HCT116 (cell line): ENCODE data around the gene CFAP97D1. TPM values are rescaled to one million over a fixed set of nuclear protein-coding genes. Genes with fewer than 3 reads are reported as not detected.

Source experiments
- ATAC-seq: fragments of 200-7000 bp; cut with Tn5 transposase; 2 replicates; pipeline ENCODE4 v1.9.1; 2020; ENCODE audit warnings: mild to moderate bottlenecking, moderate library complexity
- BruUV-seq: library from RNA; stranded (reverse); fragments of 400-500 nt; replicated peaks from 2 replicates; lab custom pipeline; 2021; lab: Mats Ljungman, UMichigan
- CTCF ChIA-PET: fragments of 300-600 bp; sonication (Branson Sonifier 250); formaldehyde crosslinking; loops from one replicate; lab custom pipeline; 2021; ENCODE audit warnings: antibody characterized with exemption; lab: Charles Lee
- POLR2A ChIA-PET: fragments of 300-600, 350-600 bp; sonication (Branson Sonifier 250); formaldehyde crosslinking; loops from one replicate; lab custom pipeline; 2021; ENCODE audit warnings: antibody characterized with exemption; lab: Charles Lee
- RAD21 ChIA-PET, 2 experiments: fragments of 300-600 bp; sonication (Branson Sonifier 250); formaldehyde crosslinking; loops; one replicate each; lab custom pipeline; 2023; ENCODE audit warnings: low total read pairs in 2 of 2; ENCODE audit not compliant: uncharacterized antibody in 2 of 2, unreplicated experiment in 2 of 2, low non-redundant PET in 1 of 2; lab: Charles Lee
- DNase-seq: peaks from one replicate; pipeline ENCODE4 v3.0.0-alpha.2; 2010; ENCODE audit warnings: low read depth, low spot score
- H2AFZ ChIP-seq: fragments of 200-600 bp; shearing (Covaris generic), sonication (generic); 2 replicates; pipeline ENCODE4 v1.6.1; 2017; ENCODE audit warnings: low read depth, mixed run types, mixed read lengths, antibody characterized with exemption, low read length; ENCODE audit not compliant: poor library complexity, severe bottlenecking
- H3K27ac ChIP-seq: 2 replicates; pipeline ENCODE4 v1.5.1; 2012; ENCODE audit warnings: low read depth, low read length
- H3K27me3 ChIP-seq: fragments of 200-600 bp; sonication (generic); 2 replicates; pipeline ENCODE4 v1.6.1; 2016; ENCODE audit warnings: mixed run types, low read length, mixed read lengths; ENCODE audit not compliant: insufficient read depth
- H3K36me3 ChIP-seq, 2 experiments: fragments of 200-500 bp in 1 of 2; fragments of 200-600 bp in 1 of 2; sonication (Bioruptor generic) in 1 of 2; sonication (generic) in 1 of 2; 2 replicates each; pipeline versions ENCODE4 v1.5.1 to v1.6.1; 2014 to 2016; ENCODE audit warnings: low read length in 2 of 2, inconsistent platforms in 1 of 2, mixed read lengths in 1 of 2, mixed run types in 1 of 2; ENCODE audit not compliant: insufficient read depth in 2 of 2, control insufficient read depth in 1 of 2
- H3K4me1 ChIP-seq, 2 experiments: fragments of 200-600 bp in 1 of 2; sonication (generic) in 1 of 2; 2 replicates each; pipeline versions ENCODE4 v1.5.1 to v1.6.1; 2012 to 2017; ENCODE audit warnings: low read length in 2 of 2, inconsistent platforms in 1 of 2, mild to moderate bottlenecking in 1 of 2, mixed read lengths in 1 of 2, mixed run types in 1 of 2, moderate library complexity in 1 of 2; ENCODE audit not compliant: insufficient read depth in 2 of 2, control insufficient read depth in 1 of 2
- H3K4me2 ChIP-seq: fragments of 200-600 bp; sonication (generic); 2 replicates; pipeline ENCODE4 v1.6.1; 2017; ENCODE audit warnings: mixed run types, low read length, mixed read lengths
- H3K4me3 ChIP-seq, 2 experiments: fragments of 200-600 bp in 1 of 2; sonication (generic) in 1 of 2; replicated peaks in 1 of 2; 2 replicates each; pipeline ENCODE4 v1.5.1; 2011 to 2016; ENCODE audit warnings: low read length in 2 of 2, control low read depth in 1 of 2, low read depth in 1 of 2, mild to moderate bottlenecking in 1 of 2, mixed read lengths in 1 of 2, mixed run types in 1 of 2
- H3K79me2 ChIP-seq: fragments of 200-600 bp; sonication (generic); 2 replicates; pipeline ENCODE4 v1.6.1; 2017; ENCODE audit warnings: mild to moderate bottlenecking, mixed run types, low read length, moderate library complexity, mixed read lengths; ENCODE audit not compliant: insufficient read depth
- H3K9ac ChIP-seq: fragments of 200-600 bp; sonication (generic); 2 replicates; pipeline ENCODE4 v1.6.1; 2016; ENCODE audit warnings: low read length, mixed read lengths
- H3K9me2 ChIP-seq: fragments of 200-600 bp; sonication (generic), shearing (Covaris generic); 2 replicates; pipeline ENCODE4 v1.6.1; 2017; ENCODE audit warnings: mixed run types, mild to moderate bottlenecking, moderate library complexity; ENCODE audit not compliant: insufficient read depth
- H3K9me3 ChIP-seq, 2 experiments: fragments of 200-500 bp in 1 of 2; fragments of 200-600 bp in 1 of 2; sonication (Bioruptor generic) in 1 of 2; sonication (generic) in 1 of 2; 2 replicates each; pipeline ENCODE4 v1.6.1; 2014 to 2017; ENCODE audit warnings: low read length in 2 of 2, mixed read lengths in 2 of 2, inconsistent platforms in 1 of 2, low read depth in 1 of 2, mild to moderate bottlenecking in 1 of 2, mixed run types in 1 of 2, moderate library complexity in 1 of 2; ENCODE audit not compliant: control insufficient read depth in 1 of 2, insufficient read depth in 1 of 2
- H4K20me1 ChIP-seq: fragments of 200-600 bp; sonication (generic), shearing (Covaris generic); 2 replicates; pipeline ENCODE4 v1.6.1; 2017; ENCODE audit warnings: mixed run types, mild to moderate bottlenecking, moderate library complexity; ENCODE audit not compliant: insufficient read depth
- CBX3 ChIP-seq: IDR thresholded peaks from 2 replicates; pipeline ENCODE4 v1.6.1; 2012; ENCODE audit warnings: low read depth
- CEBPB ChIP-seq: IDR thresholded peaks from 2 replicates; pipeline ENCODE4 v1.6.1; 2012; ENCODE audit warnings: low read depth
- EGR1 ChIP-seq: IDR thresholded peaks from 2 replicates; pipeline ENCODE4 v1.6.1; 2012; ENCODE audit warnings: low read depth
- ELF1 ChIP-seq: IDR thresholded peaks from 2 replicates; pipeline ENCODE4 v1.6.1; 2012; ENCODE audit warnings: low read depth, borderline replicate concordance
- EZH2 ChIP-seq: fragments of 200-600 bp; sonication (generic); IDR thresholded peaks from 2 replicates; pipeline ENCODE4 v1.6.1; 2017; ENCODE audit warnings: antibody characterized with exemption, mixed run types
- EZH2phosphoT487 ChIP-seq: fragments of 200-600 bp; IDR thresholded peaks from 2 replicates; pipeline ENCODE4 v1.6.1; 2018; ENCODE audit warnings: antibody characterized with exemption, borderline replicate concordance
- JUND ChIP-seq: IDR thresholded peaks from 2 replicates; pipeline ENCODE4 v1.6.1; 2012
- POLR2A ChIP-seq: IDR thresholded peaks from 2 replicates; pipeline ENCODE4 v1.7.0; 2011; ENCODE audit warnings: borderline replicate concordance; ENCODE audit not compliant: insufficient read depth, insufficient read length; ENCODE audit errors: extremely low read depth
- RAD21 ChIP-seq: IDR thresholded peaks from 2 replicates; pipeline ENCODE4 v1.6.1; 2012; ENCODE audit warnings: low read depth, mild to moderate bottlenecking
- SP1 ChIP-seq: IDR thresholded peaks from 2 replicates; pipeline ENCODE4 v1.6.1; 2012; ENCODE audit warnings: low read depth
- TCF7L2 ChIP-seq: IDR thresholded peaks from 2 replicates; pipeline ENCODE4 v1.7.0; 2011; ENCODE audit warnings: borderline replicate concordance, inconsistent platforms; ENCODE audit not compliant: insufficient read depth, insufficient read length; ENCODE audit errors: extremely low read depth
- YY1 ChIP-seq: IDR thresholded peaks from 2 replicates; pipeline ENCODE4 v1.6.1; 2011; ENCODE audit warnings: low read length, low read depth, moderate library complexity, mild to moderate bottlenecking; ENCODE audit not compliant: insufficient replicate concordance; ENCODE audit errors: extremely low read depth
- ZFX ChIP-seq: fragments of 450-650 bp; IDR thresholded peaks from 2 replicates; pipeline ENCODE4 v1.6.1; 2017
- ZNF274 ChIP-seq: fragments of 200-500 bp; sonication (Bioruptor generic); IDR thresholded peaks from 2 replicates; pipeline ENCODE4 v1.6.1; 2014; ENCODE audit warnings: mild to moderate bottlenecking, low read depth, low read length, inconsistent platforms
- intact Hi-C: fragments of 100-400 bp; cut with micrococcal nuclease; formaldehyde crosslinking; loops from 2 replicates; pipeline ENCODE4 v1.10.0; 2022
- total RNA-seq: library from RNA; stranded (reverse); gene quantifications from one replicate; pipeline ENCODE4 v1.2.1, GENCODE V29; 2021; ENCODE audit not compliant: unreplicated experiment
- TF ChIP-seq, protein P1 (sequence below): IDR thresholded peaks from 2 replicates; pipeline ENCODE4 v1.6.1; 2012
- TF ChIP-seq, protein P2 (sequence below), 3 experiments: fragments of 200-600 bp in 1 of 3; sonication (generic) in 1 of 3; IDR thresholded peaks in 2 of 3; conservative IDR thresholded peaks in 1 of 3; 2 replicates each; pipeline ENCODE4 v1.5.1; 2012 to 2017; ENCODE audit warnings: low read depth in 2 of 3, low read length in 2 of 3, antibody characterized with exemption in 1 of 3, borderline replicate concordance in 1 of 3, control low read depth in 1 of 3, mild to moderate bottlenecking in 1 of 3, mixed read lengths in 1 of 3, mixed run types in 1 of 3, moderate library complexity in 1 of 3; ENCODE audit not compliant: insufficient read depth in 1 of 3
- TF ChIP-seq, protein P3 (sequence below): IDR thresholded peaks from 2 replicates; pipeline ENCODE4 v1.6.1; 2012
- TF ChIP-seq, protein P4 (sequence below): IDR thresholded peaks from 2 replicates; pipeline ENCODE4 v1.6.1; 2011; ENCODE audit warnings: mild to moderate bottlenecking, low read length, moderate library complexity; ENCODE audit not compliant: insufficient replicate concordance; ENCODE audit errors: extremely low read depth
- TF ChIP-seq, protein P5 (sequence below): IDR thresholded peaks from 2 replicates; pipeline ENCODE4 v1.6.1; 2012; ENCODE audit warnings: low read depth

CFAP97D1 gene
- total RNA-seq, 1 experiment from 2014 or later: 0.15 TPM

DNA sequence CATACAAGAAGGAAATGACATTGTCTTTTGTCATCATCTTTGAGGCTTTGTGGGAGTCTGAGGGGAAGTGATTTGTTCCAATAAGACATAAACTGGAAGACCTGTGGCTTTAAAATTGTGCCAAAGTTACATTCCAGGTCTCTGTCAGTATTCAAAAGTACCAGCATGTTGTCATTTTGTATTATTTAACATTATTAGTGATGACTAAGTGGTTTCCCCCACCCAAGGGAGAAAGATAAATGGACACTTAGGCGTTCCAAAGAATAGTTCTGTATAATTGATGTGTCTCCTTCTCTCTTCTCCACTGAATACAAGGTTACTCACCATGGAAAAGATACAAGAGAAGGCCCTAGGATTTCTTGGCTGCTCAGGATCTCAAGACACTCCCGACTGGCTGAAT, 3.8 kb downstream of the CFAP97D1 start:
- ChIA-PET RAD21 (no interaction called here), POLR2A (no interaction called here)
- no peak for ATAC-seq
- no peaks in the 10 kb centered on the region for H3K9me2 ChIP-seq
- H3K4me3 ChIP-seq: no peak overlapping the region
- intact Hi-C loops: no loop called here
- peaks cover 3 to 8% of the 10 kb centered on the region in 2 experiments; a peak in 3 of 4 replicates for H3K4me1 ChIP-seq
- H3K79me2 ChIP-seq: no peaks in the 10 kb centered on the region
- no peaks in the 10 kb centered on the region for H3K27me3 ChIP-seq
- no peaks in the 10 kb centered on the region for H4K20me1 ChIP-seq
- TF ChIP-seq EZH2phosphoT487 (no peak), POLR2A (no peak), TCF7L2 (no peak), EZH2 (no peak), CEBPB (no peak), JUND (no peak), EGR1 (no peak), CBX3 (no peak), SP1 (no peak), RAD21 (no peak), ZNF274 (no peak), ZFX (no peak), ELF1 (no peak), YY1 (no peak)
- TF ChIP-seq, protein P1, sequence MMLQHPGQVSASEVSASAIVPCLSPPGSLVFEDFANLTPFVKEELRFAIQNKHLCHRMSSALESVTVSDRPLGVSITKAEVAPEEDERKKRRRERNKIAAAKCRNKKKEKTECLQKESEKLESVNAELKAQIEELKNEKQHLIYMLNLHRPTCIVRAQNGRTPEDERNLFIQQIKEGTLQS: no peak
- TF ChIP-seq, protein P2, sequence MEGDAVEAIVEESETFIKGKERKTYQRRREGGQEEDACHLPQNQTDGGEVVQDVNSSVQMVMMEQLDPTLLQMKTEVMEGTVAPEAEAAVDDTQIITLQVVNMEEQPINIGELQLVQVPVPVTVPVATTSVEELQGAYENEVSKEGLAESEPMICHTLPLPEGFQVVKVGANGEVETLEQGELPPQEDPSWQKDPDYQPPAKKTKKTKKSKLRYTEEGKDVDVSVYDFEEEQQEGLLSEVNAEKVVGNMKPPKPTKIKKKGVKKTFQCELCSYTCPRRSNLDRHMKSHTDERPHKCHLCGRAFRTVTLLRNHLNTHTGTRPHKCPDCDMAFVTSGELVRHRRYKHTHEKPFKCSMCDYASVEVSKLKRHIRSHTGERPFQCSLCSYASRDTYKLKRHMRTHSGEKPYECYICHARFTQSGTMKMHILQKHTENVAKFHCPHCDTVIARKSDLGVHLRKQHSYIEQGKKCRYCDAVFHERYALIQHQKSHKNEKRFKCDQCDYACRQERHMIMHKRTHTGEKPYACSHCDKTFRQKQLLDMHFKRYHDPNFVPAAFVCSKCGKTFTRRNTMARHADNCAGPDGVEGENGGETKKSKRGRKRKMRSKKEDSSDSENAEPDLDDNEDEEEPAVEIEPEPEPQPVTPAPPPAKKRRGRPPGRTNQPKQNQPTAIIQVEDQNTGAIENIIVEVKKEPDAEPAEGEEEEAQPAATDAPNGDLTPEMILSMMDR (IDR thresholded peaks at IDR 0.05 in 2 of 3, conservative IDR thresholded peaks at IDR 0.05 in 1 of 3; ENCODE audit: borderline replicate concordance in 1 of 3, insufficient read depth in 1 of 3, low read depth in 2 of 3, low read length in 2 of 3): no peak
- TF ChIP-seq, protein P3, sequence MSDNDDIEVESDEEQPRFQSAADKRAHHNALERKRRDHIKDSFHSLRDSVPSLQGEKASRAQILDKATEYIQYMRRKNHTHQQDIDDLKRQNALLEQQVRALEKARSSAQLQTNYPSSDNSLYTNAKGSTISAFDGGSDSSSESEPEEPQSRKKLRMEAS: no peak
- TF ChIP-seq, protein P4, sequence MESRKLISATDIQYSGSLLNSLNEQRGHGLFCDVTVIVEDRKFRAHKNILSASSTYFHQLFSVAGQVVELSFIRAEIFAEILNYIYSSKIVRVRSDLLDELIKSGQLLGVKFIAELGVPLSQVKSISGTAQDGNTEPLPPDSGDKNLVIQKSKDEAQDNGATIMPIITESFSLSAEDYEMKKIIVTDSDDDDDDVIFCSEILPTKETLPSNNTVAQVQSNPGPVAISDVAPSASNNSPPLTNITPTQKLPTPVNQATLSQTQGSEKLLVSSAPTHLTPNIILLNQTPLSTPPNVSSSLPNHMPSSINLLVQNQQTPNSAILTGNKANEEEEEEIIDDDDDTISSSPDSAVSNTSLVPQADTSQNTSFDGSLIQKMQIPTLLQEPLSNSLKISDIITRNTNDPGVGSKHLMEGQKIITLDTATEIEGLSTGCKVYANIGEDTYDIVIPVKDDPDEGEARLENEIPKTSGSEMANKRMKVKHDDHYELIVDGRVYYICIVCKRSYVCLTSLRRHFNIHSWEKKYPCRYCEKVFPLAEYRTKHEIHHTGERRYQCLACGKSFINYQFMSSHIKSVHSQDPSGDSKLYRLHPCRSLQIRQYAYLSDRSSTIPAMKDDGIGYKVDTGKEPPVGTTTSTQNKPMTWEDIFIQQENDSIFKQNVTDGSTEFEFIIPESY: no peak
- TF ChIP-seq, protein P5, sequence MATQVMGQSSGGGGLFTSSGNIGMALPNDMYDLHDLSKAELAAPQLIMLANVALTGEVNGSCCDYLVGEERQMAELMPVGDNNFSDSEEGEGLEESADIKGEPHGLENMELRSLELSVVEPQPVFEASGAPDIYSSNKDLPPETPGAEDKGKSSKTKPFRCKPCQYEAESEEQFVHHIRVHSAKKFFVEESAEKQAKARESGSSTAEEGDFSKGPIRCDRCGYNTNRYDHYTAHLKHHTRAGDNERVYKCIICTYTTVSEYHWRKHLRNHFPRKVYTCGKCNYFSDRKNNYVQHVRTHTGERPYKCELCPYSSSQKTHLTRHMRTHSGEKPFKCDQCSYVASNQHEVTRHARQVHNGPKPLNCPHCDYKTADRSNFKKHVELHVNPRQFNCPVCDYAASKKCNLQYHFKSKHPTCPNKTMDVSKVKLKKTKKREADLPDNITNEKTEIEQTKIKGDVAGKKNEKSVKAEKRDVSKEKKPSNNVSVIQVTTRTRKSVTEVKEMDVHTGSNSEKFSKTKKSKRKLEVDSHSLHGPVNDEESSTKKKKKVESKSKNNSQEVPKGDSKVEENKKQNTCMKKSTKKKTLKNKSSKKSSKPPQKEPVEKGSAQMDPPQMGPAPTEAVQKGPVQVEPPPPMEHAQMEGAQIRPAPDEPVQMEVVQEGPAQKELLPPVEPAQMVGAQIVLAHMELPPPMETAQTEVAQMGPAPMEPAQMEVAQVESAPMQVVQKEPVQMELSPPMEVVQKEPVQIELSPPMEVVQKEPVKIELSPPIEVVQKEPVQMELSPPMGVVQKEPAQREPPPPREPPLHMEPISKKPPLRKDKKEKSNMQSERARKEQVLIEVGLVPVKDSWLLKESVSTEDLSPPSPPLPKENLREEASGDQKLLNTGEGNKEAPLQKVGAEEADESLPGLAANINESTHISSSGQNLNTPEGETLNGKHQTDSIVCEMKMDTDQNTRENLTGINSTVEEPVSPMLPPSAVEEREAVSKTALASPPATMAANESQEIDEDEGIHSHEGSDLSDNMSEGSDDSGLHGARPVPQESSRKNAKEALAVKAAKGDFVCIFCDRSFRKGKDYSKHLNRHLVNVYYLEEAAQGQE: no peak
- TF ChIP-seq, all 23 proteins: peak for 0
- DNase-seq: no peak
- CTCF ChIA-PET: no interaction called here
- Histone ChIP-seq H3K27ac (no peak overlapping the region), H3K9me3 (no peaks in the 10 kb centered on the region), H3K4me2 (no peak overlapping the region), H2AFZ (no peak overlapping the region), H3K9ac (no peak overlapping the region), H3K36me3 (no peaks in the 10 kb centered on the region)
- BruUV-seq: no TSS peak
